ENCODE data around the gene KIFAP3.

Gene KIFAP3

GRCh38 chr1:170001266-170001665 is 73.2 kb downstream of the KIFAP3 start:
- TF ChIP-seq CTCF (IDR thresholded peaks at IDR 0.05) = no peak

- no peak for TF ChIP-seq CTCF (IDR thresholded peaks at IDR 0.05)
These were observed 74.7 kb downstream of the KIFAP3 start for GRCh38 chr1:169999761-170000160.

GRCh38 chr1:169999331-169999741 is 75.2 kb downstream of the KIFAP3 start:
- no peak for TF ChIP-seq CTCF (IDR thresholded peaks at IDR 0.05)

- no peak for TF ChIP-seq CTCF (IDR thresholded peaks at IDR 0.05)
These were observed 78.5 kb downstream of the KIFAP3 start for GRCh38 chr1:169995993-169996392.

GRCh38 chr1:169989246-169989645 is 85.2 kb downstream of the KIFAP3 start:
- no peak for TF ChIP-seq CTCF (IDR thresholded peaks at IDR 0.05)

- TF ChIP-seq CTCF (IDR thresholded peaks at IDR 0.05) = no peak
These were observed 88.7 kb downstream of the KIFAP3 start for GRCh38 chr1:169985757-169986156.

GRCh38 chr1:169974067-169974466 is 100.4 kb downstream of the KIFAP3 start:
- TF ChIP-seq CTCF (IDR thresholded peaks at IDR 0.05) = no peak

GRCh38 chr1:169970114-169970513 is 104.4 kb downstream of the KIFAP3 start:
- no peak for TF ChIP-seq CTCF (IDR thresholded peaks at IDR 0.05)
